Tibial nerve (tissue), 4 donors: ENCODE measurements around the gene KCNH2. TPM values are rescaled to one million over a fixed set of nuclear protein-coding genes. Genes with fewer than 3 reads are reported as not detected.
A peak's percentile ranks its signal among the peaks of the same experiment; 100 is the strongest.

Experiments used
- DNase-seq, 2 donors: peaks; one replicate each; pipeline ENCODE4 v3.0.0-alpha.2; 2019; ENCODE audit warnings: low spot score in 2 of 2
- H3K27ac ChIP-seq, 4 donors: fragments of 200-600 bp; sonication (generic) in 3 of 4; one replicate each; pipeline ENCODE4 v1.5.1; 2017 to 2019; ENCODE audit warnings: mild to moderate bottlenecking in 1 of 4
- H3K27me3 ChIP-seq, 2 donors: fragments of 200-600 bp; sonication (generic) in 1 of 2; one replicate each; pipeline versions ENCODE4 v1.5.1 to v1.6.0; 2017 to 2019
- H3K36me3 ChIP-seq, 3 donors: fragments of 200-600 bp; sonication (generic); one replicate each; pipeline ENCODE4 v1.5.1; 2018 to 2019
- H3K4me1 ChIP-seq, 4 donors: fragments of 200-600 bp; sonication (generic) in 3 of 4; one replicate each; pipeline ENCODE4 v1.5.1; 2017 to 2019
- H3K4me3 ChIP-seq, 4 donors: fragments of 200-600 bp; sonication (generic) in 3 of 4; one replicate each; pipeline ENCODE4 v1.5.1; 2017 to 2019; ENCODE audit warnings: mild to moderate bottlenecking in 1 of 4, moderate library complexity in 1 of 4
- H3K9me3 ChIP-seq, 4 donors: fragments of 200-600 bp; sonication (generic) in 3 of 4; one replicate each; pipeline ENCODE4 v1.5.1; 2017 to 2019
- CTCF ChIP-seq, 5 experiments: fragments of 200-600 bp in 3 of 5; fragments of 450-650 bp in 2 of 5; sonication (generic) in 3 of 5; IDR thresholded peaks; one replicate each; pipeline ENCODE4 v1.5.1; 2016 to 2019; ENCODE audit warnings: antibody characterized with exemption in 5 of 5, mild to moderate bottlenecking in 3 of 5, moderate library complexity in 2 of 5
- EP300 ChIP-seq, 2 donors: sonication (generic); formaldehyde crosslinking; IDR thresholded peaks; one replicate each; pipeline ENCODE4 v1.6.1; 2017; ENCODE audit warnings: antibody characterized with exemption in 2 of 2, mild to moderate bottlenecking in 1 of 2
- POLR2A ChIP-seq, 2 donors: fragments of 450-650 bp; IDR thresholded peaks; one replicate each; pipeline ENCODE4 v1.6.1; 2017; ENCODE audit warnings: antibody characterized with exemption in 2 of 2, mild to moderate bottlenecking in 2 of 2, moderate library complexity in 2 of 2
- WGBS, 2 donors: methylation state at CpG; one replicate each; pipeline ENCODE4 v1.1.5; 2018; 5-methylcytosine and 5-hydroxymethylcytosine counted together
- total RNA-seq, 4 donors: library from RNA; depleted of rRNA; stranded (reverse); fragments of >200 nt; gene quantifications; one replicate each; pipeline ENCODE4 v1.1.0, GENCODE V29; 2016

KCNH2 gene
- total RNA-seq, 4 donors from 2014 or later, result 1.5 to 9.0 (median 2.4) TPM

- no peaks in the 10 kb centered on the region for H3K9me3 ChIP-seq
- H3K36me3 ChIP-seq, result no peaks in the 10 kb centered on the region
- no peak for DNase-seq
- peaks cover 0 to 6% (median 0%) of the 10 kb centered on the region in 4 donors for H3K4me1 ChIP-seq
- H3K27ac ChIP-seq, result no peak overlapping the region
- TF ChIP-seq POLR2A (IDR thresholded peaks at IDR 0.05) (no peak), EP300 (IDR thresholded peaks at IDR 0.05) (no peak)
- H3K4me3 ChIP-seq, result no peak overlapping the region
- 87 to 88% methylated on average over 10 of the region's 10 CpGs for WGBS, 2 donors
- peaks cover 0 to 10% of the 10 kb centered on the region in 2 donors for H3K27me3 ChIP-seq
These were observed 59.0 kb downstream of the KCNH2 start for GRCh38 chr7:150919160-150919559.

DNA sequence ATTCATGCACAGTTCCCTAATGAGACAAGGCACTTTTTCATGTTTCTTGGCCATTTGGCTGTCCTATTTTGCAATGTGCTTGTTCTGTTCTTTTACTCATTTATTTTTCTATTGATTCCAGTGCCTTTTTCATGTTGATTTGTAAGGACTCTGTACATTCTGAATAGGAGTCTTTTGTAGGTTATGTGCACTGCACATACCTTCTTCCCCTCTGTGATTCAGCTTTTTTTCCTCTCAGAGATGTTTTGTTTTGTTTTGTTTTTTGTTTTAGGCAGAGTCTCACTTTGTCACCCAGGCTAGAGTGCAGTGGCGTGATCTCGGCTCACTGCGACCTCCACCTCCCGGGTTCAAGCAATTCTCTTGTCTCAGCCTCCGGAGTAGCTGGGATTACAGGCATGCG lies 59.7 kb downstream of the KCNH2 start:
- H3K4me1 ChIP-seq, result peaks cover 0 to 6% (median 0%) of the 10 kb centered on the region in 4 donors
- TF ChIP-seq EP300 (IDR thresholded peaks at IDR 0.05) (no peak), POLR2A (IDR thresholded peaks at IDR 0.05) (no peak), CTCF (IDR thresholded peaks at IDR 0.05) (no peak)
- H3K27ac ChIP-seq, result peak overlapping the region in 2 of 4 donors; percentile 15 to 29
- H3K36me3 ChIP-seq, result no peaks in the 10 kb centered on the region
- DNase-seq, result no peak
- no peaks in the 10 kb centered on the region for H3K9me3 ChIP-seq
- 60 to 65% methylated on average over 6 of the region's 6 CpGs for WGBS, 2 donors
- H3K27me3 ChIP-seq, result peaks cover 0 to 10% of the 10 kb centered on the region in 2 donors
- no peak overlapping the region for H3K4me3 ChIP-seq

- Histone ChIP-seq H3K4me3 (no peak overlapping the region), H3K9me3 (no peaks in the 10 kb centered on the region), H3K27ac (peak overlapping the region in 2 of 4 donors; percentile 15 to 29), H3K27me3 (peaks cover 0 to 10% of the 10 kb centered on the region in 2 donors), H3K36me3 (no peaks in the 10 kb centered on the region), H3K4me1 (peaks cover 0 to 6% (median 0%) of the 10 kb centered on the region in 4 donors)
- no peak for TF ChIP-seq EP300 (IDR thresholded peaks at IDR 0.05)
- no peak for TF ChIP-seq POLR2A (IDR thresholded peaks at IDR 0.05)
- TF ChIP-seq CTCF (IDR thresholded peaks at IDR 0.05), result no peak
- WGBS, 2 donors, result 35 to 39% methylated on average over 7 of the region's 7 CpGs
- DNase-seq, result no peak
These were observed 60.2 kb downstream of the KCNH2 start for GRCh38 chr7:150917969-150918368.

GRCh38 chr7:150916670-150917069 lies 61.5 kb downstream of the KCNH2 start:
- Histone ChIP-seq H3K27me3 (peaks cover 0 to 10% of the 10 kb centered on the region in 2 donors), H3K27ac (no peak overlapping the region), H3K36me3 (no peaks in the 10 kb centered on the region), H3K4me3 (no peak overlapping the region), H3K9me3 (no peaks in the 10 kb centered on the region), H3K4me1 (peaks cover 0 to 6% (median 0%) of the 10 kb centered on the region in 4 donors)
- no peak for DNase-seq
- TF ChIP-seq CTCF (IDR thresholded peaks at IDR 0.05) (no peak), POLR2A (IDR thresholded peaks at IDR 0.05) (no peak), EP300 (IDR thresholded peaks at IDR 0.05) (no peak)
- 92 to 95% methylated on average over 10 of the region's 10 CpGs for WGBS, 2 donors

GRCh38 chr7:150914966-150915365 lies 63.2 kb downstream of the KCNH2 start:
- peaks cover 0 to 7% of the 10 kb centered on the region in 2 donors for H3K27me3 ChIP-seq
- no peaks in the 10 kb centered on the region for H3K36me3 ChIP-seq
- no peak for DNase-seq
- no peaks in the 10 kb centered on the region for H3K9me3 ChIP-seq
- TF ChIP-seq CTCF (IDR thresholded peaks at IDR 0.05), result no peak
- no peak for TF ChIP-seq EP300 (IDR thresholded peaks at IDR 0.05)
- TF ChIP-seq POLR2A (IDR thresholded peaks at IDR 0.05), result no peak
- H3K4me1 ChIP-seq, result peaks cover 0 to 6% (median 0%) of the 10 kb centered on the region in 4 donors
- 78 to 79% methylated on average over 6 of the region's 6 CpGs for WGBS, 2 donors
- no peak overlapping the region for H3K27ac ChIP-seq
- no peak overlapping the region for H3K4me3 ChIP-seq

DNA sequence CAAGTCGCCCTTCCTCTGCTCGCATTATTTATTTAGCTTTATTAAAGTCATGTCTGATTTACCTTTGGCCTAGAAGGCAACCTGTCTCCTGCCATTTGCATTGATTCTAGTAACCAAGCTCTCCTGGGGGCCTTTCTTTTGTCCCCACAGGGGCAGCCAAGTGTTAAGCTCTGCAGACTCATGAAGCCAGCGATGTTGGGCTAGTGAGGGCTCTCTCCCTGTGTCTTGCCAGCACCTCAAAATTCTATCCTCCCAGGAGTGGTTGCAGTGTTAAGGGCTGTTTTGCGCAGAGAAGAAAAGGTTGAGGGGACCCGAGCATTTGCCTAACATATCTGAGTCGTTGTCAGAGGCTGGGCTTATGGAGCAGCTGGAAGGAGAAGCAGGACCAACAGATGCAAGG lies 63.9 kb downstream of the KCNH2 start:
- no peak for TF ChIP-seq EP300 (IDR thresholded peaks at IDR 0.05)
- no peak for TF ChIP-seq CTCF (IDR thresholded peaks at IDR 0.05)
- TF ChIP-seq POLR2A (IDR thresholded peaks at IDR 0.05), result no peak
- WGBS, 2 donors, result 88 to 91% methylated on average over 6 of the region's 6 CpGs
- Histone ChIP-seq H3K36me3 (no peaks in the 10 kb centered on the region), H3K4me3 (no peak overlapping the region), H3K9me3 (no peaks in the 10 kb centered on the region), H3K27ac (no peak overlapping the region), H3K4me1 (peaks cover 0 to 6% (median 0%) of the 10 kb centered on the region in 4 donors), H3K27me3 (peaks cover 0 to 3% of the 10 kb centered on the region in 2 donors)
- DNase-seq, result no peak
